Measurements from ENCODE around the gene LDAF1.
"Not testable (repeated sequence)": the region's sequence is repeated elsewhere in the genome, so short reads cannot be mapped to it uniquely, and the experiment has no call there.

The LDAF1 gene

DNA sequence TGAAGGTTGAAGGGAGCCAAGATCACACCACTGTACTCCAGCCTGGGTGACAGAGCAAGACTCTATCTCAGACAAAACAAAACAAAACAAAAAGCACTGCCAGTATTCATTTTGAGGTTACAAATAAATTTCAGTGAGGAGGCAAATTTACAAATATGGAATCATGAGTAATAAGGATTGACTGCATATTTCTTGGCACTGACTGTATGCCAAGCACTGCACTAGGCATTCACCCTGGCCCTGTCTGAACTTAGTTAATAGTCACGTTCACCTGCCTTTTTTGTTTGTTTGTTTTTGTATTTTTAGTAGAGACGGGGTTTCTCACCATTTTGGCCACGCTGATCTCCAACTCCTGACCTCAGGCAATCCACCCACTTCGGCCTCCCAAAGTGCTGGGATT is 5.1 kb downstream of the LDAF1 start:
- no peak for DNase-seq

DNA sequence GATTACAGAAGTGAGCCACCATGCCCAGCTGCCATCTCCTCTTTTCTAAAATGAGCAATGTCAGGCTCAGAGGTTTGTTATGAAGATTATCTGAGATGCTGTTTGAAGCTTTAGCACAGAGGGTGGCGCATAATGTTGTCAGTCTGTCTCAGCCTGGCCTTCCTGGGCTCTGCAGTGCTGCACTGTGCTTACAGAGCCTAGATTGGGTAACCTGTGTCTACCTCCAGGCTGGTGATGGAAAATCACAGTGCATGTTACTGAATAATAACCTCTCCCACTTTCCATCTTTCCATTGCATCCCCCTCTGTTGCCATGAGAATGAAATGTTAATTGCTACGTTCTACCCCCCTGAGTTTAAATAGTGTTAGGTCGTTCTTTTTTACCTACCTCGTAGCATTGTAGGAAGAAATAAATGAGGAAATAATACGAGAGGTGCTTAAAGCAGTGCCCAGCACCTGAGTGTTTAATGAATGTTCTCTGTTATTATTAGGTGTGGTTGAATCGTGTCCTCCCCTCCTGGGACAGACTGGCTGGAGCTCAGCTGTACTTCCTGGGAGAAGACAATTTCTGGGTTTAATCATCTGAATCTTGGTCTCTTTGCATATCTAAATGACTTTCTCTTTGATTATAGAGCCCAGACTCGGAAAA is 6.2 kb downstream of the LDAF1 start:
- DNase-seq = no peak

DNA sequence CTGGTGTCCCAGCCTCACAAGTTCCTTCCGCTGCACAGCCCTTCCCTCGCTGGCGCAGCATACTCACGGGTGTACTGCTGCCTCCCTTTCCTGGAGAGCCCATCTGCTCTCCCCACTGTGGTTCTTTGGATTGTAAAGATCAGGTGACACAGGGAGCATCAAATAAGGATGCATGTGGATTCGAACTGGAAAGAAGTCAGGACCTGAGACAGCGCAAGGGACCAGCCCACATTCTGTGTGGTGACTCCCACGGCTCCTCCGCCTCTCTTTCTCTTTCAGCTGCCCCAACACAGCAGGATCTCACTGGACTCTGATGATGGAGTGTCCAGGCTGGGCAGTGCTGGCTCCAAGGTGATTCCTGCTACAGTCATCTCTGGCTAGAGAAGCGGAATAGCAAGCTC is 8.1 kb downstream of the LDAF1 start:
- DNase-seq = no peak

DNA sequence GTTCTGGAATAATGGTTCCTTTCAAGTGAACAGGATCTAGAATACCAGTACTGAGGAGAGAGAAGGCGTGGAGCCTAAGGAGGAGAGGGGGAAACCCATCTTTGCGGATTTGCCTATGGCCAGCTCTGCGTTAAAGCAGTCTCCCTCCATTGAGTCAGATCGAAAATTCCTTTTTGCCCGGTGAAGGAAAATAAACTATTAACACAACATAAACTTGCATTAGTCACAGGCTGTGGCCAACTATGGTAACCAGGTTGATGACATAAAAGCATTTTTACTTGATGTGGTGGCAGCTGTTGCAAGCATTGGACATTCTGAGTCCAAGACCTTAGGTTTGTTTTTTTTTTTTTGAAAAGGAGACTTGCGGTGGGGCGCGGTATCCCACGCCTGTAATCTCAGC is 8.9 kb downstream of the LDAF1 start:
- DNase-seq = no peak

DNA sequence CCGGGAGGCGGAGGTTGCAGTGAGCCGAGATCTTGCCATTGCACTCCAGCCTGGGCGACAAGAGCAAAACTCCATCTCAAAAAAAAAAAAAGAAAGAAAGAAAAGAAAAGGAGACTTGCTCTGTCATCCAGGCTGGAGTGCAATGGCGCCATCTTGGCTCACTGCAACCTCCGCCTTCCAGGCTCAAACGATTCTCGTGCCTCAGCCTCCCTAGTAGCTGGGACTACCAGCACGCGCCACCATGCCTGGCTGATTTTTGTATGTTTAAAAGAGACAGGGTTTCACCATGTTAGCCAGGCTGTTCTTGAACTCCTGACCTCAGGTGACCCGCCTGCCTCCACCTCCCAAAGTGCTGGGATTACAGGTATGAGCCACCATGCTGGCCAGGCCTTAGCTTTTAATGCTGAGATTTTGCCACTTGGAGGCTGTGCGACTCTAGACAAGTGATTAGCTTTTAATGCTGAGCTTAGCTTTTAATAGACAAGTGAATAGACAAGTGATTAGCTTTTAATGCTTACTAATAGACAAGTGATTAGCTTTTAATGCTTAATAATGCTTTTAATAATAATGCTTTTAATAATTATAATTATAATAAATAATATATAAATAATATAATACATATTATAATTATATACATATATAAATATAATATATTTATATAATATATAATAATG is 9.6 kb downstream of the LDAF1 start:
- no peak for DNase-seq

- no peak for DNase-seq
Measured at GRCh38 chr16:21169249-21169981, 10.9 kb downstream of the LDAF1 start.

- not testable (repeated sequence) for DNase-seq
Measured at GRCh38 chr16:21170116-21170515, 11.6 kb downstream of the LDAF1 start.

- DNase-seq = no peak
Measured at GRCh38 chr16:21172650-21173049, 14.2 kb downstream of the LDAF1 start.

DNA sequence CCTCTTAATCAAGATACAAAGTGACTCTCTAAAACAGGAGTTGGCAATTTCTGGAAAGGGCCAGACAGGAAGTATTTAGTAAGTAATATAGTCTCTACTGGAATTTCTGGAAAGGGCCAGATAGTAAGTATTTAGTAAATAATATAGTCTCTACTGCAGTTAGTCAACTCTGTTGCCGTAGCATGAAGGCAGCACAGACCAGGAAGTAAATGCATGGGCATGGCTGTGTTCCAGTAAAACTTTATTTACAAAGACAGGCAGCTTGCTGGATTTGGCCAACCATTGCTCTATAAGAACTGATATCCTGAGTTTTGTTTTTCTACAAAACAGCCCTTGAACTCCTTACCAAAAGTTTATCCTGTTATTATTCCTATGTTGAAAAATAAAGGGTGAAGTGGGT is 16.9 kb downstream of the LDAF1 start:
- DNase-seq = no peak

DNA sequence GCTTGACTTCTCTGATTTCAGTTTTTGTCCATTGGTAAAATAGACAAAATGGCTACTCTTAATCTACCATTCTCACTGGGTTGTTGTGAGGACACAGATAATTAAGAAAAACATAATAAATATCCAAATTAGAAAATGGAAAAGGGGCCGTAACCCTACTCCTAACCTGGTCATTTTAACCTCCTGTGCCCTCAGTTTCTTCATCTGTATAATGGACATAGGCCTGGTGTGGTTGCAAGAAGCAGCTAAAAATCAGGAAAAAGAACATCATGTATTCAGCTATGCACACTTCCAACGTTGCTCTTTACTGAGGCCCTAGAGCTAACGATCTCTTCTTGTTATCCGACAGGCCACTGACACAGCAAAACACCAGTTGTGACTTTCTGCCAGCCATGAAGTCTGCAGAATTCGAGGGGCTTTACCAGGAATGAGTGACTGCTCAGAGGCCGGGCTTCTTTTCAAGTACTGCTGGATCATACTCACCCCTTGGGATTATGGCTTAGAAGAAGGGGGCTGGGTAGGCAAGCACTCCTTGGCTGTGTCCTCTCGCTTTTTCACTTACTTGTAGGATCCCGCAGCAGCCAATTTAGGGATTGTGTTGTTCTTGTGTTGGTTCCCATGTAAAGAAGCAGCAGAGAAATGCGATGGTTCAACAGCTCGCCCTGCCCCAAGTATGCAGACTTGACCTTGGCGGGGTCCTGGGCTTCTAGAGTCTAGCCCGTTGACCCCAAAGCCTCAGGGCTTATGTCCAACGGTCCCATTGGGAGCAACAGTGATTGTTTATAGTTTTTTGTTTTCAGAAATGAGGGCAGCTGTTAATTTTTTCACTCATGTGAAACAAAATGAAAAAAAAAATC is 20.9 kb downstream of the LDAF1 start:
- no peak for DNase-seq

DNA sequence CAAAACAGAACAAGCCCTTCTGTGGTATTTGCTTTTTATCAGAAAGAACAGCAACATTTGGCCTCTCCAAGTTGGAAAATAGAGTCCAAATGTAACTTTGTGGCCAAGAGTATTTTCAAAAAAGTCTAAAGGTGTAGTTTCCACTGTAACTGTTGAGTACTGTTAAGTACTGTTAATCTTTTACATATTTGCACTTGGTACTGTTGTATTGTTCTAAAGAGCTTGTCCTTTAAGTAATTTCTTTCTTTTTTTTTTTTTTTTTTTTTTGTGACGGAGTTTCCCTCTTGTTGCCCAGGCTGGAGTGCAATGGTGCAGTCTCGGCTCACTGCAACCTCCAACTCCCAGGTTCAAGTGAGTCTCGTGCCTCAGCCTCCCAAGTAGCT is 21.5 kb downstream of the LDAF1 start:
- no peak for DNase-seq

DNA sequence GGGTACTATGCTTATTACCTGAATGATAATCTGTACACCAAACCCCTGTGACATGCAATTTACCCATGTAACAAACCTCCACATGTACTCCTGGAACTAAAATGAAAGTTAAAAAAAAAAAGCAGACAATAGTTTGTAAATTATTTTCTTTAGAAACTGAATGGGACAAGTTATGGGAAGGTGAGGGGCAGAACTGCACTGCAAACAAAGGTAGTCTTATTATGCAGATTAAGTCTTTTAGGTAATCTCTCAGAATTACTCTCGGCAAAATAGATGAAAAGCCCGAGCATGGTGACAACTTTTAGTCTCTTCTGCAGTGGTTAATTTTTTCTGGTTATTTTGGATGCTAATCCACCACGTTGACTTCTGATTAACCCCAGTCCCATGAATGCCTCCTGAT is 25.5 kb downstream of the LDAF1 start:
- DNase-seq = no peak

DNA sequence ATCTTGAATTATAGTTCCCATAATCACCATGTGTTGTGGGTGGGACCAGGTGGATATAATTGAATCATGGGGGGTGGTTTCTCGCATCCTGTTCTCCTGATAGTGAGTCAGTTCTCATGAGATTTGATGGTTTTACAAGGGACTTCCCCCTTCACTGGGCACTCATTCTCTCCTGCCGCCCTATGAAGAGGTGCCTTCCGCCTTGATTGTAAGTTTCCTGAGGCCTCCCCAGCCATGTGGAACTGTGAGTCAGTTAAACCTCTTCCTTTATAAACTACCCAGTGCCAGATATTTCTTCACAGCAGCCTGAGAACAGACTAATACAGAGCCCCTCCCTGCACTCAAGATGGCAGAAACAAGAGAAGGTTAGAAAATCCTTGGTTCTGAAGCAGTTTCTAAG is 26.4 kb downstream of the LDAF1 start:
- no peak for DNase-seq

DNA sequence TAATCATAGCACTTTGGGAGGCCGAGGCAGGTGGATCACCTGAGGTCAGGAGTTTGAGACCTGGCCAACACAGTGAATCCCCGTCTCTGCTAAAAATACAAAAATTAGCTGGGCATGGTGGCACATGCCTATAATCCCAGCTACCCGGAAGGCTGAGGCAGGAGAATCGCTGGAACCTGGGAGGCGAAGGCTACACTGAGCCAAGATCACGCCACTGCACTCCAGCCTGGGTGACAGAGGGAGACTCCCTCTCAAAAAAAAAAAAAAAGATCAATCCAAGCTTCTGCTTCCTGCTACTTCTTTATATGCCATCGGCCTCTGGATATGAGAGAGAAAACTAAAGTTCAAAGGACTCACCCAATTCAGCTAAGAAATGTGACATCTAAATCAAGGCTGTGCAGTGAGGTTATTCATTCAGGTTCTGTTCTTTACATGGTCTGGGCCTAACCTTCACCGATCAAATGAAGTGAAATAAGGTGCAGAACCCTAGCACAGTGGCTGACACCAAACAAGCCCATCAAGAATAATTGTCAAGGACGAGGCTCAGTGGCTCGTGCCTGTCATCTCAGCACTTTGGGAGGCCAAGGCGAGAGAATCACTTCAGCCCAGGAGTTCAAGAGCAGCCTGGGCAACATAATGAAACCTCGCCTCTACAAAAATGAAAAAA is 27.3 kb downstream of the LDAF1 start:
- DNase-seq = no peak

DNA sequence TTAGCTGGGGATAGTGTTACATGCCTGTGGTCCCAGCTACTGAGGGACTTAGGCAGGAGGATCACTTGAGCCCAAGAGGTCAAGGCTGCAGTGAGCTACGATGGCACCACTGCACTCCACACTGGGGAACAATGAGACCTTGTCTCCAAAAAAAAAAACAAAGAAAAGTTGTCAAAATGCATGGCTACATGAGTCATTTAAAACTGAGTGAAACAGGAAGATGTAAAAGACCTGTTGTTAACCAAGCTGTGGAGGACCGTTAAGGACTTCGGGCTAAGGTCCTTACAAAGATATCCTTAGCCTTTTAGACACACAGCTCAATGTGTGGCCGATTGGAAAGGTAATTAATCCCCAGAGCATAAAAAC is 27.8 kb downstream of the LDAF1 start:
- DNase-seq = no peak

DNA sequence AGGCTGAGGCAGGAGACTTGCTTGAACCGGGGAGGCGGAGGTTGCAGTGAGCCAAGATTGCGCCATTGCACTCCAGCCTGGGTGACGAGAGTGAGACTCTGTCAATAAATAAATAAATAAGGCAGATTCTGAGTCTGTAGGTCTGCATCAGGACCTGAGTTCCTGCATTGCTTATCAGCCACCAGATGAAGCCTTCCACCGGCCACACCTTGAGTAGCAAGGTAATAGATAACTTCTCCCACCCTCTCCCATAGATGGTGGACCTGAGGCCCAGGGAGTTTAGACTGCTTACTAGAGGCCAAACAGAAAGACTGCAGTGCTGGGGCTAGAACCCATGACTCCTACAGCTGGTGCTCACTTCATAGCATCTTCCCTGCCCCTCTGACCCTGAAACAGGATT is 30.8 kb downstream of the LDAF1 start:
- no peak for DNase-seq

DNA sequence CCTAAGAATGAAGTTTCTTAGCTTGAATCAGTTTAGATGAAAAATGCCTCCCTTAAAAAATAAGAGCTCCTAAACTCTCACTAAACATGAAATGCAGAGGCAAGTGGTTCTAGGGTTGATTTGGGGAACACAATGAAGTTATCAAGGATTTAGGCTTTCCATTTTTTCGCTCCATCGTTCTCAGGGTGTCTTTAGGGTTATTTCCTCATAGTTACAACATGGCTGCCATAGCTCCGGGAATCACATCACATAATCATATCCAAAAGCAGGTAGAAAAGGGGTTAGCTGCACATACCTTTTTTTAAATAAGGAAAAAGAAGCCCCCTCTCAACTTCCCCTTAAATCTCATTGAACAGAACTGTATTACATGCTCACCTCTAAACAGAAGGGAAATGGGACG is 31.5 kb downstream of the LDAF1 start:
- no peak for DNase-seq

DNA sequence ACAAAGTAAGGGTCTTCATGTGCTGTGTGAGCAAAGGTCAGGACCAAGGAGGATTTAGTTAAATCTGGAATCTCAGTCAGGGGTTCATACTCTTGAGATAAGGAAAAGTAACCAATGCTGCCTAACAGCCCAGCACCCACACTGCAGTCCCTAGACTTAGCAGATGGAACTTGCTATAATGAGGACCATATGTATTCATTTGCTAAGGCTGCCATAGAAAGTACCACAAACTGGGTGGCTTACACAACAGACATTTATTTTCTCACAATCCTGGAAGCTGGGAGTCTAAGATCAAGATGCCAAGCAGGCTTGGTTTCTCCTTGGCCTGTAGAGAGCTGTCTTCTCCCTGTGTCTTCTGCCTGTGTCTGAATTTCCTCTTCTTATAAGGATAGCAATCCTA is 32.1 kb downstream of the LDAF1 start:
- no peak for DNase-seq

- DNase-seq = no peak
Measured at GRCh38 chr16:21192991-21193390, 34.5 kb downstream of the LDAF1 start.

- no peak for DNase-seq
Measured at GRCh38 chr16:21194771-21195301, 36.4 kb downstream of the LDAF1 start.

GRCh38 chr16:21195330-21195729 is 36.9 kb downstream of the LDAF1 start:
- not testable (repeated sequence) for DNase-seq

GRCh38 chr16:21197112-21197511 is 38.6 kb downstream of the LDAF1 start:
- no peak for DNase-seq

GRCh38 chr16:21197621-21198020 is 39.1 kb downstream of the LDAF1 start:
- DNase-seq = no peak
